GM12878 (cell line): ENCODE data around the gene OLFM2. TPM values are rescaled to one million over a fixed set of nuclear protein-coding genes. Genes with fewer than 3 reads are reported as not detected.

Source experiments
- ATAC-seq: fragments of 200-7000 bp; cut with Tn5 transposase; 3 replicates; pipeline ENCODE4 v1.9.1; 2020; ENCODE audit warnings: mild to moderate bottlenecking, moderate library complexity
- BruUV-seq: library from RNA; stranded (reverse); fragments of 400-500 nt; replicated peaks from 2 replicates; lab custom pipeline; 2021; lab: Mats Ljungman, UMichigan
- CTCF ChIA-PET: fragments of 300-600 bp; sonication (Branson Sonifier 250); formaldehyde crosslinking; extraction: SDS; loops from one replicate; lab custom pipeline; 2021; ENCODE audit warnings: inconsistent platforms; lab: Yijun Ruan, JAX
- POLR2A ChIA-PET: fragments of 350-600 bp; formaldehyde crosslinking; extraction: SDS; loops from one replicate; lab custom pipeline; 2021; ENCODE audit warnings: inconsistent platforms; lab: Charles Lee
- RAD21 ChIA-PET: fragments of 300-600 bp; sonication (Branson Sonifier 250); formaldehyde crosslinking; loops from one replicate; lab custom pipeline; 2023; ENCODE audit warnings: antibody characterized with exemption; ENCODE audit not compliant: unreplicated experiment; lab: Charles Lee
- SMC1A ChIA-PET: fragments of 300-600 bp; sonication (Branson Sonifier 250); formaldehyde crosslinking; loops from one replicate; lab custom pipeline; 2023; ENCODE audit not compliant: unreplicated experiment, uncharacterized antibody; lab: Charles Lee
- DNase-seq: peaks from one replicate; pipeline ENCODE4 v3.0.0-alpha.2; 2011; ENCODE audit warnings: low read depth, low spot score
- FAIRE-seq: peaks from 3 replicates; lab custom pipeline; 2011; peaks lifted over from hg19 to GRCh38; lab: Jason Lieb, UNC
- H2AFZ ChIP-seq: 2 replicates; pipeline ENCODE4 v1.6.0; 2011; ENCODE audit warnings: low read depth, low read length, control low read depth; ENCODE audit not compliant: control insufficient read depth
- H3K27ac ChIP-seq: 2 replicates; pipeline ENCODE4 v1.5.1; 2011; ENCODE audit warnings: control low read depth; ENCODE audit not compliant: control insufficient read depth, insufficient read depth
- H3K27me3 ChIP-seq, 2 experiments: replicated peaks in 1 of 2; 2 replicates each; pipeline versions ENCODE4 v1.6.0 to v1.6.1; 2011; ENCODE audit warnings: low read length in 1 of 2; ENCODE audit not compliant: control insufficient read depth in 2 of 2, insufficient read depth in 2 of 2
- H3K36me3 ChIP-seq, 2 experiments: 2 replicates each; pipeline ENCODE4 v1.5.1; 2011; ENCODE audit warnings: low read length in 1 of 2; ENCODE audit not compliant: control insufficient read depth in 2 of 2, insufficient read depth in 2 of 2
- H3K4me1 ChIP-seq: 2 replicates; pipeline ENCODE4 v1.6.1; 2011; ENCODE audit warnings: mild to moderate bottlenecking, low read length, moderate library complexity, mixed read lengths; ENCODE audit not compliant: control insufficient read depth, insufficient read depth
- H3K4me2 ChIP-seq: 2 replicates; pipeline ENCODE4 v1.6.0; 2011; ENCODE audit warnings: control low read depth; ENCODE audit not compliant: control insufficient read depth, insufficient read depth
- H3K4me3 ChIP-seq: fragments of 200-600 bp; sonication (generic); 2 replicates; pipeline ENCODE4 v1.5.1; 2016
- H3K79me2 ChIP-seq: 2 replicates; pipeline ENCODE4 v1.6.0; 2011; ENCODE audit warnings: low read length; ENCODE audit not compliant: control insufficient read depth, insufficient read depth
- H3K9ac ChIP-seq: 2 replicates; pipeline ENCODE4 v1.8.0; 2011; ENCODE audit warnings: low read length, control low read depth, mixed read lengths; ENCODE audit not compliant: control insufficient read depth, insufficient read depth
- H3K9me3 ChIP-seq: replicated peaks from 3 replicates; pipeline ENCODE4 v1.5.1; 2011; ENCODE audit warnings: mild to moderate bottlenecking, low read length; ENCODE audit not compliant: control insufficient read depth, insufficient read depth
- H4K20me1 ChIP-seq: 2 replicates; pipeline ENCODE4 v1.6.0; 2011; ENCODE audit not compliant: control insufficient read depth, insufficient read depth
- BACH1 ChIP-seq: fragments of 450-650 bp; IDR thresholded peaks from 2 replicates; pipeline ENCODE4 v1.6.1; 2017; ENCODE audit warnings: mild to moderate bottlenecking, borderline replicate concordance
- BRCA1 ChIP-seq: IDR thresholded peaks from 2 replicates; pipeline ENCODE4 v1.6.1; 2011; ENCODE audit warnings: low read depth, low read length, improper control_type of control experiment
- EP300 ChIP-seq, 2 experiments: fragments of 150-350 bp in 1 of 2; IDR thresholded peaks; 2 replicates each; pipeline ENCODE4 v1.6.1; 2011 to 2012; ENCODE audit warnings: low read depth in 2 of 2, low read length in 2 of 2, borderline replicate concordance in 1 of 2, improper control_type of control experiment in 1 of 2, inconsistent platforms in 1 of 2; ENCODE audit not compliant: control insufficient read depth in 1 of 2
- FOXK2 ChIP-seq: fragments of 450-650 bp; IDR thresholded peaks from 2 replicates; pipeline ENCODE4 v1.6.1; 2017; ENCODE audit warnings: mild to moderate bottlenecking, moderate library complexity
- IKZF2 ChIP-seq, 2 experiments: fragments of 450-650 bp; IDR thresholded peaks; 2 replicates each; pipeline ENCODE4 v1.6.1; 2017; ENCODE audit warnings: mild to moderate bottlenecking in 2 of 2, moderate library complexity in 2 of 2
- KLF5 ChIP-seq: fragments of 450-650 bp; IDR thresholded peaks from 2 replicates; pipeline ENCODE4 v1.6.1; 2014; ENCODE audit warnings: mild to moderate bottlenecking; ENCODE audit not compliant: partially characterized antibody
- SIN3A ChIP-seq: IDR thresholded peaks from 2 replicates; pipeline ENCODE4 v1.6.1; 2012; ENCODE audit warnings: low read depth, low read length, improper control_type of control experiment
- ZNF217 ChIP-seq: fragments of 450-650 bp; IDR thresholded peaks from 2 replicates; pipeline ENCODE4 v1.6.1; 2017; ENCODE audit warnings: antibody characterized with exemption, mild to moderate bottlenecking
- ZNF384 ChIP-seq: IDR thresholded peaks from 2 replicates; pipeline ENCODE4 v1.6.1; 2012; ENCODE audit warnings: low read depth, mild to moderate bottlenecking, low read length, improper control_type of control experiment, borderline replicate concordance
- WGBS: methylation state at CpG from one replicate; pipeline ENCODE4 v1.1.6; 2016; ENCODE audit warnings: low lambda C conversion rate; ENCODE audit not compliant: insufficient replicate concordance, insufficient coverage; ENCODE audit errors: missing lambda C conversion rate; 5-methylcytosine and 5-hydroxymethylcytosine counted together
- in situ Hi-C: fragments of 300-500 bp; cut with MboI; formaldehyde crosslinking; loops from 9 replicates; pipeline ENCODE4 v1.14.3; 2018; ENCODE audit warnings: mixed read lengths
- intact Hi-C: fragments of 100-400 bp; cut with micrococcal nuclease; formaldehyde crosslinking; loops from one replicate; pipeline ENCODE4 v1.14.2; 2022; ENCODE audit not compliant: unreplicated experiment
- polyA plus RNA-seq, 11 experiments: library from polyadenylated mRNA; depleted of rRNA in 4 of 11; unstranded in 6 of 11; stranded (reverse) in 5 of 11; fragments of >200 nt; fragmentation: Nextera tagmentation in 4 of 11; fragmentation: Illumina TruSeq in 1 of 11; extraction: Ambion mirVana in 4 of 11; extraction: Trizol in 1 of 11; gene quantifications; 1 replicate in 1 of 11; 2 replicates in 10 of 11; pipeline versions ENCODE4 v1.2.1 to v1.2.3, GENCODE V29; 2011 to 2016; ENCODE audit warnings: inconsistent platforms in 2 of 11, missing spikeins in 2 of 11, low read depth in 1 of 11
- total RNA-seq, 4 experiments: library from RNA; depleted of rRNA in 3 of 4; stranded (reverse); fragments of >200 nt in 3 of 4; fragmentation: Illumina TruSeq in 1 of 4; extraction: Trizol in 1 of 4; gene quantifications; 2 replicates each; pipeline versions ENCODE4 v1.2.1 to v1.2.3, GENCODE V29; 2013 to 2021

Gene OLFM2
- total and polyA plus RNA-seq, 10 of the 15 experiments (the other 5 are each of a cell fraction or from before 2014, with no cell fraction given), result 0.07 to 3.5 (median 0.27) TPM; not detected in 5

GRCh38 chr19:9968820-9969687, 32.7 kb upstream of the OLFM2 start:
- no peaks in the 10 kb centered on the region for H4K20me1 ChIP-seq
- H3K4me3 ChIP-seq, result no peak overlapping the region
- no peaks in the 10 kb centered on the region for H3K9me3 ChIP-seq
- DNase-seq (no peak), ATAC-seq (no peak), FAIRE-seq (no peak)
- no peak overlapping the region for H3K27ac ChIP-seq
- WGBS, result 6% methylated on average over 8 of the region's 8 CpGs
- H2AFZ ChIP-seq, result no peak overlapping the region
- no peaks in the 10 kb centered on the region for H3K79me2 ChIP-seq
- H3K4me2 ChIP-seq, result no peak overlapping the region
- intact Hi-C loops (no loop called here), in situ Hi-C loops (no loop called here)
- SMC1A ChIA-PET, result no interaction called here
- TF ChIP-seq KLF5 (no peak), IKZF2 (IDR thresholded peaks at IDR 0.05) (no peak), ZNF217 (no peak), BRCA1 (no peak), EP300 (IDR thresholded peaks at IDR 0.05; ENCODE audit: borderline replicate concordance in 1 of 2, control insufficient read depth in 1 of 2, low read depth in 2 of 2, low read length in 2 of 2) (no peak), SIN3A (no peak), FOXK2 (no peak), BACH1 (no peak), ZNF384 (no peak)
- no peaks in the 10 kb centered on the region for H3K4me1 ChIP-seq
- H3K27me3 ChIP-seq, result no peaks in the 10 kb centered on the region
- BruUV-seq, result no TSS peak
- RAD21 ChIA-PET, result no interaction called here
- no peaks in the 10 kb centered on the region for H3K36me3 ChIP-seq
- POLR2A ChIA-PET, result no interaction called here
- CTCF ChIA-PET, result no interaction called here
- no peak overlapping the region for H3K9ac ChIP-seq
